GM18867 (cell line): ENCODE results near the gene RBM43.
"Not testable (repeated sequence)": the region's sequence is repeated elsewhere in the genome, so short reads cannot be mapped to it uniquely, and the experiment has no call there.

Experiments
- ATAC-seq: cut with Tn5 transposase; IDR thresholded peaks from one replicate; pipeline ENCODE4 v1.9.1; 2021; ENCODE audit warnings: mild to moderate bottlenecking, moderate library complexity; ENCODE audit not compliant: unreplicated experiment

RBM43 gene

DNA sequence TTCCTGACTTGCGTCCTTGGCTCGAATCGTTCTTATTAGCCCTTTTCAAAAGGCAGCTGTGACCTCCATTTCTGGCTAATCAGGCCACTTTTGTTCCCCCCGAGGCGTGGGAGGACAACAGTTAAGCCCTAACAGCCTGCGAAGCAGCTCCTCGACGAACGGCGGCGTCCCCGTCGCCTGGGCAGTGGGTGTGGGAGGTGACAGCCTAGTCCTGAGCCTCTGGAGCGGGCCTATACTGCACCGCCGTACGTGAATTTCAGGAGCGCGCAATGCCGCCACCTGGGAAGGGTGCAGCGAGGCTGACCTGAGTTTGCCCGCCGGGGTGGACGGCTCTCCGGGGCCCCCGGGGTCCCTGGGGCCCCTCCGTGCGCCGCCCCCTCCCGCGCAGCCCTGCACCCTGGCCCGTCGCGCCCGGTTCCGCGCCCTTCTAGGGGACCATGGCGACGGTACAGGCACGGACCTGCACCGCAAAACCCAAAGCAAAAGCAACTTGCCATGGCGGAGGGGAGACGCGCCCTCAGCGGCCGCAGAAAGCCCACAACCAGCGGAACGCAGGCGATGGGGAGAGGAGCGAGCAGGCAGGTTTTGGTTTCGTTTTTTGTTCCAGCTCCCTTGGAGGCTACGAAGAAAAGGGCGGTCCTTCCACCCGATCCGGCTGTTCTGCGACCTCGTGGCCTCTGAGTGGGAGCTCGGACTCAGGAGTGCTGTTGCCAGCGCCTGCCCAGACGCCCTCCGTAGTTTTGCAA lies at the start of gene RBM43:
Gene RBM43, minus strand, starts transcription at position 633 of the 746 bp plus-strand sequence. Its CDS starts 136 bp downstream, at position 497.
- peak; percentile 92 for ATAC-seq

GRCh38 chr2:151310313-151310712 lies 48.6 kb upstream of the RBM43 start:
- not testable (repeated sequence) for ATAC-seq

DNA sequence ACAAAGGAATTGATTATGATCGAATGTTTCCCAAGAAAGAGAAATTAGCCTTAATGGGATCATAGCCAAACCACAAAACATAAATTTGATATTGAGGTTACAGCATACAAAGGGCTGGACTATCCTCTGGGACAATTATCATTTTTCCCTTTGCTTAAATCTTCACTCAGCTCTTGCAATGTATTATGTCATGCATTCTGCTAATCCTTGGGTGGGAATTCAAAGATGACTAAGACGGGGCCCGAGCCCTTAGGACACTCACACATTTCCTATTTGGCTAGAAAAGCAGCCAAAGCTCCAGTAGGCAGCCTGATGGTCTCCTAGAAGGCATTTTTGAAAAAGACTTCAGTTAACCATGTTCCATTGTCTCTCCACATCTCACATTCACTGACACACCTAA lies 45.0 kb upstream of the RBM43 start:
- no peak for ATAC-seq

DNA sequence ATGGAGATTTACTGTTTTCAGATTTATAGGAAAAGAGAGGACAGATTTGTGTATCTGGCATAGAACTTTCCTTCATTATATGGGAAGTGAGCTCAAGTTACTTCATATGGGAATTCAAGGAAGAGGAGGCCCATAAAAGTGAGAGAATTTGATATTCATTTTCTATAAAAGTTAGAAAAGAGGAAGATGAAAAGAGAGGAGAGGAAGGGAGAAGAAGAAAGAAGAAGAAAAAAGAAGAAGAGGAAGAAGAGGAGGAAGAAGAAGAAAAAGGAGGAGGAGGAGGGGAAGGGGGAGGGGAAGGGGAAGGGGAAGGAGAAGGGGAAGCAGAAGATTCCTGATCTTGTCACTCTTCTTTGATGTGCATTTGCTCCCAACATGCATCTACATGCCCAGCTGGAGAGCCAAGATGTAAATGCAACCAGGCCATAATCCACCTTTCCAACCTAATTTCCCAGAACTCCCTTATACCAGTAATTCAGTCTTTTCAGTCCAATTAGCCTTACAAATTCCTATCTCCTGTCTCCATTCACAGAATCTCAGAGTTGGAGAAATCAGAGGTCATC lies 43.5 kb upstream of the RBM43 start:
- no peak for ATAC-seq

DNA sequence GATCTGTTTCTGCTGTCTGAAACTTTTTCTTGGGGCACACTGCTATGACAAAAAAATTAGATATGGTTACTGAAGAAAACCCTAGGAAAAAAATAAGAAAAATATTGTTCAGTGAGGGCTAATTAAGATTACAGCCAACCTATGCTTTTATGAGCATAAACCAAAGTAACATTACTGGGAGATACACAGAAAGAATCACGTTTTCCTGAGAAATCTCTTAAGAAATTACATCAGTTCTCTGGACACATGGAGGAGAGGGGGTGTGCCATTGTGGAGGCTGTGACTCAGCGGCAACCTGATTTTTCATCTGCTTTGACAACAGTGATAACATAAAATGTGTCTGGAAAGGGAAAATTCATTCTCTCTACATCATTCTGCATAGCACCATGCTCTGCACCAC lies 41.2 kb upstream of the RBM43 start:
- no peak for ATAC-seq

- no peak for ATAC-seq
These were observed 40.7 kb upstream of the RBM43 start for GRCh38 chr2:151302404-151302803.

- ATAC-seq, result no peak
These were observed 38.4 kb upstream of the RBM43 start for GRCh38 chr2:151299920-151300539.

GRCh38 chr2:151297882-151298281 lies 36.2 kb upstream of the RBM43 start:
- peak; percentile 95 for ATAC-seq

GRCh38 chr2:151295926-151296325 lies 34.3 kb upstream of the RBM43 start:
- not testable (repeated sequence) for ATAC-seq

DNA sequence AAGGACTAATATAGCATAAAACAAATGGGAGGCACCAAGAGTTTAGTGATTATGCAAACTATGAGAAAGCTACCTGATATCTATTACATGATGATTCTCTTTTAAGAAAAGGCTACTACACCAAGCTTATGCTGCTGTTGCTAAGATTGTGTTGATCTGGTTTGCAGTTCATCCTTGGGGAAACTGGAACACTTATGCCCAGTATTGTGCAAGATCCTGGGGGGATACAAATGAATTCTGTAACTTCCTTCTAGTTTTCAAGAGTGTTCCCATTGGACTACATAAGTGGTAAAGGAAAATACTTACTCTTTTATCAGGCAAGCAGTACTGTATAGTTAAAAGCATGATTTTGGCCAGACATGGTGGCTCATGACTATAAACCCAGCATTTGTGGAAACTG lies 30.9 kb upstream of the RBM43 start:
- no peak for ATAC-seq

DNA sequence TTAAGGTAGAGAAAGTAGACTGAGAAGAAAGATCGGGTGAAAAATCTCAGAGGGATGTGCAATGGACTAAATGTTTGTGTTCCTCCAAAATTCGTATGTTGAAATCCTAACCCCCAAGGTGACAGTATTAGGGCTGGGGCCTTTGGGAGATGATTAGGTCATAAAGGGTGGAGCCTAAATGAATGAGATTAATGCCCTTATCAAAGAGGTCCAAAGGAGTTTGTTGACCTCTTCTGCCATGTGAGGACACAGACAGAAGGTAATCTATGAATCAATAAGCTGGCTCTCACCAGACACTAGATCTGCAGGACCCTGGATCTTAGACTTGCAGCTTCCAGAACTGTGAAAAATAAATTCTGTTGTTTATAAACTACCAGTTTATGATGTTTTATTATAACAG lies 30.5 kb upstream of the RBM43 start:
- no peak for ATAC-seq

DNA sequence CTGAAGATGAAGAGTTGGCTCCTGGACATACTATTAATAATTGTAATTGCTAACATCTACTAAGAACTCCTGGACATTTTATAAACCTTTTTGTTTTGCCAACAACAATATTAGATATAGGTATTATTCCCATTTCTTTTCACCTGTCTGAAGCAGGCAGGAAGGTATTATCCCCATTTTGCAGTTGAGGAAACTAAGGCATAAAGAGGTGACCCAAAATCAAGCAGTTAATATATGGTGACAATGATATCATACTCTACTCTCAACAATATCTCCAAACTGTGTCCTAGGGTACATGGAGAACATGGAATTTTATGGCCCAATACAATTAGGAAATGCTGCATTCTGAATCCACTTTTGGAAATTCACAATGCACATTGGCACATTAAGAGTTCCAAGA lies 29.6 kb upstream of the RBM43 start:
- ATAC-seq, result no peak

DNA sequence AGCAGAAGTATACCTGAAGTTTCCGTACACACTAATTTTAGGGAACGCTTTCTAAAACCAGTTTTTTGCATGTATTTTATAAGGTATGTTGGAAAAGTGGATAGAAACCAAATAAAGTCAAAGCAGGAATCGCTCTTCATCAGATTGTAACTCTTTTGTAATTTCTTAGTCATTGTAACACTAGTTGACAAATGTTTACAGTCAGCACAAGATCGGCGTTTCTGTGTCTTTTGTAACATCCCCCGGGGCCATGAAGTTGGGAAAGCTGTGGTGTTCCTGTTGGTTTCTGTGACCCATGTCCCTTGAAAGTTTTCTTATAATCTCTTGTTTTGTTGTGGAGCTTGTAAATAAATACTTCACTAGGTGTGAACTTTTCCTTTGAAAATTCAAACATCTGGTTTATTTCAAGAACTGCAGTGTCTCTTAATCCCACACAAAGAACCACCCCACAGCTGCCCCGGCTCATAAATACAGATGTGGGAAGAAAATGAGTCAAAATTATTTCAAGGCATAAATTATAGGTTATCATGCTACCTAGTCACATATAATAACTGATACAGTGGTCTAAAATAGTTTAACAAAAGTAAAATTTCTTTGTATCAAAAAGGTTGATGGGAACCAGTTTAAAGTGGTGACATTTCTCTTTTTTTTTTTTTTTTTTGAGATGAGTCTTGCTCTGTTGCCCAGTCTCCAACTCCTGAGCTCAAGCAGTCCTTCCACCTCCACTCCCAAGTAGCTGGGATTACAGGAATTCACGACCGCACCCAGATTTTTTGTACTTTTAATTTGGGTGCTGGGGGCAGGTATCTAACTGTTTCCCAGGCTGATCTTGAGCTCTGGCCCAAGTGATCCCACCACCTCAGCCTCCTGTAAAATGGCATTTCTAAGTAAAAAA lies 28.6 kb upstream of the RBM43 start:
- peak; percentile 25 for ATAC-seq

DNA sequence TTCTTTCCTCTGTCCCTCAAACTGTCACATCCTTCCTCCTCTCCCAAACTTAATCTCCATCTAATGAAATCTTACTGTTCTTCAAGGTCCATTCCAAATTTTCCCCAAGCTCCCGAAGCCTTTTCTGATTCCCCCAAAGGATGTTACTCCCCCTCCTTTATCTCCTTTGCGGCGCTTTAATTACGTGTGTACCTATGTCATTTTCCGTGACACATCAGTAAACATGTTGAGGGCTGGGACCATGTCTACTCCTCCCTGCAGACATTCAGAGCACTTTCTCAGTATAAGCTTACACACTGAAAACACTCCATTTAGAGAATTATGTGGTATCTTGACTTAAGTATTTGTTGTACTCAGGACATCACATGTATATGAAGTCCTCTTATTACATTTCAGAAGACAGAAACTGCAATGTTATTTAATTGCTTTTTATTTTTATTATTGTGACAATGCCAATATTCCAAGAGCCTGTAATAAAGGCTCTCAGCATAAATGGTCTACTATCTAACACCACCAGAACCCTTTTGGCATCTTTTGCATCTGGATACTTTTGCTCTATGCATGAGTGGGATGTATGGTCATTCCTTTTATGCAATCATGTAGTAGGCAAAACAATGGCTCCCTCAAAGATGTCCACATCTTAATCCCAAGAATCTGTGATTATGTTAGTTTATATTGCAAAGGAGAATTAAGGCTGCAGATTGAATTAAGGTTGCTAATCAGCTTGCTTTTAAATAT lies 26.0 kb upstream of the RBM43 start:
- peak; percentile 1 for ATAC-seq

GRCh38 chr2:151282401-151282800 lies 20.7 kb upstream of the RBM43 start:
- no peak for ATAC-seq

DNA sequence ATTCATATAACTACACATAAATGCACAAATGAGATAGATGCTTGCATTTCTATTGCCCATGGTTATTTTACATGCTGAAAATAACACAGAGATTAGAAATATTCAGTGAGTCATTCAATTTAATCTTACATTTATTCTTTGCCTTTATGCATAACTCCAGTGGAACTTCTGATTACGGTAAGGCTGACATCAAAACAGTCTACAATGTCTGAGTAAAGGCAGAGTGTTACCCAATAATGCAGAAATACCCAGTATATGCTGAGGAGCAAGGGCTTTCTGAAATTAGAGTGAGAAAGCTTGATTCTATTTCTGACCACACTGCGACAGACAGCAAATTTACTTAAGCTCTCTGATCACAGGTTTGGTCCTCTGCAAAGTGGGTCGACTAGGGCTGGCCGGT lies 18.6 kb upstream of the RBM43 start:
- no peak for ATAC-seq

DNA sequence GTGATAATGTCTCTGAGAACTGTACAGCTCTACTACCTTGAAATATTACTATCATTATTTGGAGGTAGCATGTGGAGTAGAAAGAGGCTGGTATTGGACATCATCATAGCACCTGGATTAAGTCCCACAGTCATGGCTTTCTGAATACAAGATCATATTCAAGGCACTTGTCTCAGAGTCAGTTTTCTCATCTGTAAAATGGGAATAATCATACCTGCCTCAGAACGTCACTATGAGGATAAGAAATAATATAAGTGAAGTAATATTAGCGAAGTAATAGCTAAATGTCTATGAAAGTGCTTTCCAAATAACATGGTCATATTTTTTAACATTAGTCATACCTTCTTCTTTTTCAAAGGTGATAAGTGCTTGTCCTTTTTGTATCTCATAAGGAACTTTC lies 16.8 kb upstream of the RBM43 start:
- no peak for ATAC-seq

- no peak for ATAC-seq
These were observed 15.4 kb upstream of the RBM43 start for GRCh38 chr2:151277067-151277466.

GRCh38 chr2:151275291-151275690 lies 13.6 kb upstream of the RBM43 start:
- ATAC-seq, result no peak

- ATAC-seq, result no peak
These were observed 10.2 kb upstream of the RBM43 start for GRCh38 chr2:151271824-151272223.
